GM23338 (cell line): ENCODE results near the gene ADAM10. TPM values are rescaled to one million over a fixed set of nuclear protein-coding genes. Genes with fewer than 3 reads are reported as not detected.

ENCODE experiments used
- ATAC-seq: fragments of 200-7000 bp; cut with Tn5 transposase; 3 replicates; pipeline ENCODE4 v1.9.1; 2020
- DNase-seq: peaks from one replicate; pipeline ENCODE4 v3.0.0-alpha.2; 2015; ENCODE audit warnings: low spot score
- H2AFZ ChIP-seq: fragments of 200-600 bp; sonication (generic); 2 replicates; pipeline ENCODE4 v1.8.0; 2016; ENCODE audit warnings: antibody characterized with exemption, mild to moderate bottlenecking, moderate library complexity
- H3F3A ChIP-seq: fragments of 200-600 bp; sonication (generic); replicated peaks from 2 replicates; pipeline ENCODE4 v1.8.0; 2017; ENCODE audit warnings: antibody characterized with exemption, mixed run types, low read depth
- H3K27ac ChIP-seq: fragments of 200-600 bp; sonication (generic); 2 replicates; pipeline ENCODE4 v1.6.1; 2016; ENCODE audit warnings: low read depth
- H3K27me3 ChIP-seq: fragments of 200-600 bp; sonication (generic); 2 replicates; pipeline ENCODE4 v1.8.0; 2016; ENCODE audit warnings: mild to moderate bottlenecking, mixed run types, moderate library complexity; ENCODE audit not compliant: insufficient read depth
- H3K36me3 ChIP-seq: fragments of 200-600 bp; sonication (generic); 2 replicates; pipeline ENCODE4 v1.8.0; 2016; ENCODE audit warnings: mild to moderate bottlenecking; ENCODE audit not compliant: insufficient read depth
- H3K4me1 ChIP-seq: fragments of 200-600 bp; sonication (generic); 2 replicates; pipeline ENCODE4 v1.8.0; 2016; ENCODE audit warnings: mild to moderate bottlenecking, moderate library complexity; ENCODE audit not compliant: insufficient read depth
- H3K4me2 ChIP-seq: fragments of 200-600 bp; sonication (generic); 2 replicates; pipeline ENCODE4 v1.7.1; 2017; ENCODE audit warnings: mixed run types
- H3K4me3 ChIP-seq: fragments of 200-600 bp; sonication (generic); 2 replicates; pipeline ENCODE4 v1.6.1; 2016; ENCODE audit warnings: mixed run types
- H3K79me2 ChIP-seq: fragments of 200-600 bp; sonication (generic); replicated peaks from 2 replicates; pipeline ENCODE4 v1.8.0; 2017; ENCODE audit warnings: mild to moderate bottlenecking; ENCODE audit not compliant: insufficient read depth
- H3K9me2 ChIP-seq: fragments of 200-600 bp; sonication (generic); 2 replicates; pipeline ENCODE4 v1.8.0; 2017; ENCODE audit not compliant: insufficient read depth
- H4K20me1 ChIP-seq: fragments of 200-600 bp; sonication (generic); replicated peaks from 2 replicates; pipeline ENCODE4 v1.8.0; 2017; ENCODE audit warnings: mild to moderate bottlenecking; ENCODE audit not compliant: insufficient read depth
- H3K27ac Mint-ChIP-seq: 2 replicates; pipeline ENCODE4 v1.8.0; 2020; ENCODE audit warnings: inconsistent platforms, mild to moderate bottlenecking, moderate library complexity, mixed read lengths
- H3K27me3 Mint-ChIP-seq: 3 replicates; pipeline ENCODE4 v1.8.0; 2022; ENCODE audit warnings: low read depth, mild to moderate bottlenecking, moderate library complexity, mixed read lengths, inconsistent platforms; ENCODE audit not compliant: insufficient read depth, poor library complexity
- H3K36me3 Mint-ChIP-seq: 3 replicates; pipeline ENCODE4 v1.8.0; 2021; ENCODE audit warnings: low read depth, mild to moderate bottlenecking, inconsistent platforms, moderate library complexity, mixed read lengths
- H3K4me1 Mint-ChIP-seq: 3 replicates; pipeline ENCODE4 v1.8.0; 2020; ENCODE audit warnings: mild to moderate bottlenecking, inconsistent platforms, mixed read lengths
- H3K4me3 Mint-ChIP-seq: 3 replicates; pipeline ENCODE4 v1.8.0; 2021; ENCODE audit warnings: moderate library complexity, mild to moderate bottlenecking, inconsistent platforms, mixed read lengths
- H3K9me3 Mint-ChIP-seq: 3 replicates; pipeline ENCODE4 v1.8.0; 2020; ENCODE audit warnings: moderate library complexity, mild to moderate bottlenecking, inconsistent platforms, mixed read lengths
- CREB1 ChIP-seq: fragments of 250-450 bp; sonication (Bioruptor Pico); IDR thresholded peaks from 2 replicates; pipeline ENCODE4 v1.5.0; 2020; ENCODE audit warnings: low read depth, mild to moderate bottlenecking, moderate library complexity
- EZH2 ChIP-seq: fragments of 200-600 bp; sonication (generic); IDR thresholded peaks from one replicate; pipeline ENCODE4 v1.8.0; 2017; ENCODE audit warnings: antibody characterized with exemption, mild to moderate bottlenecking, low read depth; ENCODE audit not compliant: unreplicated experiment
- EZH2phosphoT487 ChIP-seq: fragments of 200-600 bp; sonication (generic); IDR thresholded peaks from one replicate; pipeline ENCODE4 v1.8.1; 2018; ENCODE audit warnings: antibody characterized with exemption; ENCODE audit not compliant: unreplicated experiment
- JUNB ChIP-seq: IDR thresholded peaks from one replicate; pipeline ENCODE4 v1.6.1; 2016; ENCODE audit warnings: antibody characterized with exemption; ENCODE audit not compliant: unreplicated experiment
- NANOG ChIP-seq: IDR thresholded peaks from 2 replicates; pipeline ENCODE4 v1.6.1; 2016; ENCODE audit warnings: antibody characterized with exemption, borderline replicate concordance
- POLR2AphosphoS5 ChIP-seq: IDR thresholded peaks from 2 replicates; pipeline ENCODE4 v1.6.1; 2016; ENCODE audit warnings: antibody characterized with exemption, low read depth
- STAT1 ChIP-seq: IDR thresholded peaks from one replicate; pipeline ENCODE4 v1.6.1; 2016; ENCODE audit warnings: antibody characterized with exemption; ENCODE audit not compliant: unreplicated experiment
- ZNF114 ChIP-seq: fragments of 250-450 bp; sonication (Bioruptor Pico); IDR thresholded peaks from 2 replicates; pipeline ENCODE4 v1.5.0; 2020; ENCODE audit warnings: mild to moderate bottlenecking, moderate library complexity
- ZNF331 ChIP-seq: fragments of 250-450 bp; sonication (Bioruptor Pico); IDR thresholded peaks from 2 replicates; pipeline ENCODE4 v1.5.0; 2020; ENCODE audit warnings: low read depth, mild to moderate bottlenecking, moderate library complexity
- polyA plus RNA-seq: library from polyadenylated mRNA; unstranded; fragments of >200 nt; fragmentation: Nextera tagmentation; extraction: Ambion mirVana; gene quantifications from 2 replicates; pipeline ENCODE4 v1.2.1, GENCODE V29; 2016
- total RNA-seq: library from RNA; depleted of rRNA; stranded (reverse); fragments of >200 nt; shearing (Covaris generic); gene quantifications from 2 replicates; pipeline ENCODE4 v1.2.3, GENCODE V29; 2014
- TF ChIP-seq, protein P1 (sequence below): fragments of 250-450 bp; sonication (Bioruptor Pico); IDR thresholded peaks from 2 replicates; pipeline ENCODE4 v1.5.0; 2020; ENCODE audit warnings: mild to moderate bottlenecking, moderate library complexity
- TF ChIP-seq, protein P2 (sequence below): IDR thresholded peaks from one replicate; pipeline ENCODE4 v1.6.1; 2018; ENCODE audit warnings: antibody characterized with exemption; ENCODE audit not compliant: unreplicated experiment
- TF ChIP-seq, protein P3 (sequence below), 2 experiments: fragments of 200-600 bp in 1 of 2; sonication (generic) in 1 of 2; conservative IDR thresholded peaks; 2 replicates each; pipeline versions ENCODE4 v1.5.1 to v1.6.1; 2016 to 2017; ENCODE audit warnings: antibody characterized with exemption in 2 of 2, low read depth in 2 of 2, mild to moderate bottlenecking in 2 of 2, moderate library complexity in 1 of 2
- TF ChIP-seq, protein P4 (sequence below): IDR thresholded peaks from 2 replicates; pipeline ENCODE4 v1.6.1; 2016; ENCODE audit warnings: antibody characterized with exemption

ADAM10 gene
- total and polyA plus RNA-seq, 2 experiments from 2014 or later: 25.0 to 114 TPM

DNA sequence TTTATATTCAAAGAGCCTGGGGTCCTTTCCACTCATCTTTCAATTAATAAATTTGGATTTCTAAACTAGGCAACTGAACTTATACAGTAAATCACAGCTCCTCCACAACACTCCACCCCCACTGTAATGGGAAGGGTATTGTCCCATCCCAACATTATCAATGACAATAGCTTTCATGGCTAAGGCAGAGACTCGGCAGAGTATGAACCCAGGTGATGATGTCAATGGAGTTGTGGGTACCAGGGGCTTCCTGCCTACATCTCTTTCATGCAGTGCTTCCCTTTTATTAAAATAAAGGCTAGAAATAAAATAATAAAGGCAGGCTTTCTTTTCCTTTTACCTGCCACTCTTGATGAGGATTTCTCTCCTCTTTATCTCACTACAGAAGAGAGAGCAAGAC, 109.5 kb downstream of the ADAM10 start:
- peak; percentile 14 for DNase-seq
- TF ChIP-seq JUNB: no peak
- no peak for TF ChIP-seq STAT1
- no peak for TF ChIP-seq EZH2
- no peak for TF ChIP-seq EZH2phosphoT487
- no peak for TF ChIP-seq CREB1 (CRISPR knock-in tag)
- TF ChIP-seq NANOG: no peak
- no peak for TF ChIP-seq ZNF114
- TF ChIP-seq, protein P1, sequence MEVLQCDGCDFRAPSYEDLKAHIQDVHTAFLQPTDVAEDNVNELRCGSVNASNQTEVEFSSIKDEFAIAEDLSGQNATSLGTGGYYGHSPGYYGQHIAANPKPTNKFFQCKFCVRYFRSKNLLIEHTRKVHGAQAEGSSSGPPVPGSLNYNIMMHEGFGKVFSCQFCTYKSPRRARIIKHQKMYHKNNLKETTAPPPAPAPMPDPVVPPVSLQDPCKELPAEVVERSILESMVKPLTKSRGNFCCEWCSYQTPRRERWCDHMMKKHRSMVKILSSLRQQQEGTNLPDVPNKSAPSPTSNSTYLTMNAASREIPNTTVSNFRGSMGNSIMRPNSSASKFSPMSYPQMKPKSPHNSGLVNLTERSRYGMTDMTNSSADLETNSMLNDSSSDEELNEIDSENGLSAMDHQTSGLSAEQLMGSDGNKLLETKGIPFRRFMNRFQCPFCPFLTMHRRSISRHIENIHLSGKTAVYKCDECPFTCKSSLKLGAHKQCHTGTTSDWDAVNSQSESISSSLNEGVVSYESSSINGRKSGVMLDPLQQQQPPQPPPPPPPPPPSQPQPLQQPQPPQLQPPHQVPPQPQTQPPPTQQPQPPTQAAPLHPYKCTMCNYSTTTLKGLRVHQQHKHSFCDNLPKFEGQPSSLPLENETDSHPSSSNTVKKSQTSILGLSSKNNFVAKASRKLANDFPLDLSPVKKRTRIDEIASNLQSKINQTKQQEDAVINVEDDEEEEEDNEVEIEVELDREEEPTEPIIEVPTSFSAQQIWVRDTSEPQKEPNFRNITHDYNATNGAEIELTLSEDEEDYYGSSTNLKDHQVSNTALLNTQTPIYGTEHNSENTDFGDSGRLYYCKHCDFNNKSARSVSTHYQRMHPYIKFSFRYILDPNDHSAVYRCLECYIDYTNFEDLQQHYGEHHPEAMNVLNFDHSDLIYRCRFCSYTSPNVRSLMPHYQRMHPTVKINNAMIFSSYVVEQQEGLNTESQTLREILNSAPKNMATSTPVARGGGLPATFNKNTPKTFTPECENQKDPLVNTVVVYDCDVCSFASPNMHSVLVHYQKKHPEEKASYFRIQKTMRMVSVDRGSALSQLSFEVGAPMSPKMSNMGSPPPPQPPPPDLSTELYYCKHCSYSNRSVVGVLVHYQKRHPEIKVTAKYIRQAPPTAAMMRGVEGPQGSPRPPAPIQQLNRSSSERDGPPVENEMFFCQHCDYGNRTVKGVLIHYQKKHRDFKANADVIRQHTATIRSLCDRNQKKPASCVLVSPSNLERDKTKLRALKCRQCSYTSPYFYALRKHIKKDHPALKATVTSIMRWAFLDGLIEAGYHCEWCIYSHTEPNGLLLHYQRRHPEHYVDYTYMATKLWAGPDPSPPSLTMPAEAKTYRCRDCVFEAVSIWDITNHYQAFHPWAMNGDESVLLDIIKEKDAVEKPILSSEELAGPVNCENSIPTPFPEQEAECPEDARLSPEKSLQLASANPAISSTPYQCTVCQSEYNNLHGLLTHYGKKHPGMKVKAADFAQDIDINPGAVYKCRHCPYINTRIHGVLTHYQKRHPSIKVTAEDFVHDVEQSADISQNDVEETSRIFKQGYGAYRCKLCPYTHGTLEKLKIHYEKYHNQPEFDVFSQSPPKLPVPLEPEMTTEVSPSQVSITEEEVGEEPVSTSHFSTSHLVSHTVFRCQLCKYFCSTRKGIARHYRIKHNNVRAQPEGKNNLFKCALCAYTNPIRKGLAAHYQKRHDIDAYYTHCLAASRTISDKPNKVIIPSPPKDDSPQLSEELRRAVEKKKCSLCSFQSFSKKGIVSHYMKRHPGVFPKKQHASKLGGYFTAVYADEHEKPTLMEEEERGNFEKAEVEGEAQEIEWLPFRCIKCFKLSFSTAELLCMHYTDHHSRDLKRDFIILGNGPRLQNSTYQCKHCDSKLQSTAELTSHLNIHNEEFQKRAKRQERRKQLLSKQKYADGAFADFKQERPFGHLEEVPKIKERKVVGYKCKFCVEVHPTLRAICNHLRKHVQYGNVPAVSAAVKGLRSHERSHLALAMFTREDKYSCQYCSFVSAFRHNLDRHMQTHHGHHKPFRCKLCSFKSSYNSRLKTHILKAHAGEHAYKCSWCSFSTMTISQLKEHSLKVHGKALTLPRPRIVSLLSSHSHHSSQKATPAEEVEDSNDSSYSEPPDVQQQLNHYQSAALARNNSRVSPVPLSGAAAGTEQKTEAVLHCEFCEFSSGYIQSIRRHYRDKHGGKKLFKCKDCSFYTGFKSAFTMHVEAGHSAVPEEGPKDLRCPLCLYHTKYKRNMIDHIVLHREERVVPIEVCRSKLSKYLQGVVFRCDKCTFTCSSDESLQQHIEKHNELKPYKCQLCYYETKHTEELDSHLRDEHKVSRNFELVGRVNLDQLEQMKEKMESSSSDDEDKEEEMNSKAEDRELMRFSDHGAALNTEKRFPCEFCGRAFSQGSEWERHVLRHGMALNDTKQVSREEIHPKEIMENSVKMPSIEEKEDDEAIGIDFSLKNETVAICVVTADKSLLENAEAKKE (CRISPR knock-in tag): no peak
- TF ChIP-seq, protein P2, sequence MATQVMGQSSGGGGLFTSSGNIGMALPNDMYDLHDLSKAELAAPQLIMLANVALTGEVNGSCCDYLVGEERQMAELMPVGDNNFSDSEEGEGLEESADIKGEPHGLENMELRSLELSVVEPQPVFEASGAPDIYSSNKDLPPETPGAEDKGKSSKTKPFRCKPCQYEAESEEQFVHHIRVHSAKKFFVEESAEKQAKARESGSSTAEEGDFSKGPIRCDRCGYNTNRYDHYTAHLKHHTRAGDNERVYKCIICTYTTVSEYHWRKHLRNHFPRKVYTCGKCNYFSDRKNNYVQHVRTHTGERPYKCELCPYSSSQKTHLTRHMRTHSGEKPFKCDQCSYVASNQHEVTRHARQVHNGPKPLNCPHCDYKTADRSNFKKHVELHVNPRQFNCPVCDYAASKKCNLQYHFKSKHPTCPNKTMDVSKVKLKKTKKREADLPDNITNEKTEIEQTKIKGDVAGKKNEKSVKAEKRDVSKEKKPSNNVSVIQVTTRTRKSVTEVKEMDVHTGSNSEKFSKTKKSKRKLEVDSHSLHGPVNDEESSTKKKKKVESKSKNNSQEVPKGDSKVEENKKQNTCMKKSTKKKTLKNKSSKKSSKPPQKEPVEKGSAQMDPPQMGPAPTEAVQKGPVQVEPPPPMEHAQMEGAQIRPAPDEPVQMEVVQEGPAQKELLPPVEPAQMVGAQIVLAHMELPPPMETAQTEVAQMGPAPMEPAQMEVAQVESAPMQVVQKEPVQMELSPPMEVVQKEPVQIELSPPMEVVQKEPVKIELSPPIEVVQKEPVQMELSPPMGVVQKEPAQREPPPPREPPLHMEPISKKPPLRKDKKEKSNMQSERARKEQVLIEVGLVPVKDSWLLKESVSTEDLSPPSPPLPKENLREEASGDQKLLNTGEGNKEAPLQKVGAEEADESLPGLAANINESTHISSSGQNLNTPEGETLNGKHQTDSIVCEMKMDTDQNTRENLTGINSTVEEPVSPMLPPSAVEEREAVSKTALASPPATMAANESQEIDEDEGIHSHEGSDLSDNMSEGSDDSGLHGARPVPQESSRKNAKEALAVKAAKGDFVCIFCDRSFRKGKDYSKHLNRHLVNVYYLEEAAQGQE: no peak
- no peak for TF ChIP-seq ZNF331 (CRISPR knock-in tag)
- TF ChIP-seq, protein P3, sequence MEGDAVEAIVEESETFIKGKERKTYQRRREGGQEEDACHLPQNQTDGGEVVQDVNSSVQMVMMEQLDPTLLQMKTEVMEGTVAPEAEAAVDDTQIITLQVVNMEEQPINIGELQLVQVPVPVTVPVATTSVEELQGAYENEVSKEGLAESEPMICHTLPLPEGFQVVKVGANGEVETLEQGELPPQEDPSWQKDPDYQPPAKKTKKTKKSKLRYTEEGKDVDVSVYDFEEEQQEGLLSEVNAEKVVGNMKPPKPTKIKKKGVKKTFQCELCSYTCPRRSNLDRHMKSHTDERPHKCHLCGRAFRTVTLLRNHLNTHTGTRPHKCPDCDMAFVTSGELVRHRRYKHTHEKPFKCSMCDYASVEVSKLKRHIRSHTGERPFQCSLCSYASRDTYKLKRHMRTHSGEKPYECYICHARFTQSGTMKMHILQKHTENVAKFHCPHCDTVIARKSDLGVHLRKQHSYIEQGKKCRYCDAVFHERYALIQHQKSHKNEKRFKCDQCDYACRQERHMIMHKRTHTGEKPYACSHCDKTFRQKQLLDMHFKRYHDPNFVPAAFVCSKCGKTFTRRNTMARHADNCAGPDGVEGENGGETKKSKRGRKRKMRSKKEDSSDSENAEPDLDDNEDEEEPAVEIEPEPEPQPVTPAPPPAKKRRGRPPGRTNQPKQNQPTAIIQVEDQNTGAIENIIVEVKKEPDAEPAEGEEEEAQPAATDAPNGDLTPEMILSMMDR (conservative IDR thresholded peaks at IDR 0.05; ENCODE audit: low read depth in 2 of 2): no peak
- no peak for TF ChIP-seq POLR2AphosphoS5
- TF ChIP-seq, protein P4, sequence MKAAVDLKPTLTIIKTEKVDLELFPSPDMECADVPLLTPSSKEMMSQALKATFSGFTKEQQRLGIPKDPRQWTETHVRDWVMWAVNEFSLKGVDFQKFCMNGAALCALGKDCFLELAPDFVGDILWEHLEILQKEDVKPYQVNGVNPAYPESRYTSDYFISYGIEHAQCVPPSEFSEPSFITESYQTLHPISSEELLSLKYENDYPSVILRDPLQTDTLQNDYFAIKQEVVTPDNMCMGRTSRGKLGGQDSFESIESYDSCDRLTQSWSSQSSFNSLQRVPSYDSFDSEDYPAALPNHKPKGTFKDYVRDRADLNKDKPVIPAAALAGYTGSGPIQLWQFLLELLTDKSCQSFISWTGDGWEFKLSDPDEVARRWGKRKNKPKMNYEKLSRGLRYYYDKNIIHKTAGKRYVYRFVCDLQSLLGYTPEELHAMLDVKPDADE: no peak
- Histone ChIP-seq H4K20me1 (no peaks in the 10 kb centered on the region; the same call in 1 of the 2 replicates), H3K36me3 (no peaks in the 10 kb centered on the region), H3K27me3 (no peaks in the 10 kb centered on the region), H3K79me2 (no peaks in the 10 kb centered on the region), H3F3A (no peaks in the 10 kb centered on the region), H3K4me1 (peaks cover 14% of the 10 kb centered on the region), H3K27ac (no peak overlapping the region), H3K9me2 (no peaks in the 10 kb centered on the region), H3K4me2 (no peak overlapping the region), H3K4me3 (no peak overlapping the region), H2AFZ (no peak overlapping the region)
- H3K4me3 Mint-ChIP-seq: no peak overlapping the region
- H3K4me1 Mint-ChIP-seq: peaks cover 18% of the 10 kb centered on the region; the same call in 2 of the 3 replicates
- peaks cover 5% of the 10 kb centered on the region for H3K27me3 Mint-ChIP-seq
- peaks cover 28% of the 10 kb centered on the region for H3K36me3 Mint-ChIP-seq
- peak; percentile 60 for ATAC-seq
- H3K27ac Mint-ChIP-seq: no peak overlapping the region
- no peaks in the 10 kb centered on the region for H3K9me3 Mint-ChIP-seq
